ENCODE results near the gene COLEC11.
"Not testable (repeated sequence)": the region's sequence is repeated elsewhere in the genome, so short reads cannot be mapped to it uniquely, and the experiment has no call there.

Gene COLEC11

DNA sequence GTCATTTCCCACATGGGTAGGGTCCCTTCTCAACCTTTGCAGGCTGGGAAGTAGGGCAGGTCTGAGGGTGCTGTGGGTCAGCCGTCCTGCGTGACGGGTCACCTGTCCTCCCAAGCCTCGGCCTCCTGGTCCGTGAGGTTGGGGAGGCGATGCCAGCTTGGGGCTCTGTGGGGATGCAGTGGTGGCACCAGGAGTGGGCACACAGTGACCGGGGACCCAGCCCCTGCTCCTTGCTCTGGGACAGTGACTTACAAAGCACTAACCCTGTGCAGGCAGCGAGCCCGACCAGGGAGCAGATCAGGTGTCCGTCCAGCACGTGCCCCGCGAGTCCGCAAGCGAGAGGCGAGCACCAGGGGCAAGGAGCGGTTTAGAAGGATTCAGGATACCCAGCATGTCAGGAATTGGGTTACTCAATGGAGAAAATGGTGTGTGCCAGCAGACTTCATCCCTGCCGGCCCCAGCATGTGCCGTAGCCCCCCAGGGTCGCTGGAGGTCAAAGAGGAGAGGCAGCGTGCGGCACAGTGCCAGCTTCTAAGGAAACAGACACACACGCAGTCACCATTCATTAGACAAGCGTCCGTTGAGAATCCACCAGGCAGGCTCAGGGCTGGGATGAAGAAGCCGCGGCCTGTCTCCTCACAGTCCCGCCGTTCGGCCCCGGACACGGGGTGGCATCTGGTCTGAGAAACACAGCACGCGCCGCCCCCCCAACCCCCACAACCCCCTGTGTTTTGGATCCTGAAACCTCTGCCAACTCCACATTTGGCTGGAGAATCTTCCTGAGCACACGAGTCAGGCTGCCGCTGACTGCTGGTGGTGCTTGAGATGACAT lies 11.7 kb downstream of the COLEC11 start:
- peak; percentile 52 for DNase-seq

- DNase-seq: peak; percentile 67
These were observed 13.7 kb downstream of the COLEC11 start for GRCh38 chr2:3608373-3609278.

GRCh38 chr2:3609279-3609673 lies 14.4 kb downstream of the COLEC11 start:
- peak; percentile 82 for DNase-seq

DNA sequence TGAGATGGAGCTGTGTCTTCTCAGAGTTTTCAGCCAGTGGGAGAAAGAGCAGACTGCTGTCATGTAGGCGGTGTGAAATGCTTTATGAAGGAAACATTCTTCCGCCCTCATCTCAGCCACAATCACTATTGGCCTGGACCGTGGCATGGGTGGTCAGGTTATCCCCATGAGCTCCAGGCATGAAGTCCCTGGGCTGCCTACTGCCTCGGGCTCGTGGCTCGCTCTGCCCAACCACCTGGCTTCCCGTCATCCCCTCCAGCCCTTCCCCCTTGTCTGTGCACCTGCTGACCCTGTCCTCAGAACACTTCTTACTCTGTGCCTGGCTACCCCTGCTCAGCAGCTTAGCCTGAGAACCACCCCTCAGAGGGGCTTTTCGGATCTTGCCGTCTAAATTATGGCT lies 15.5 kb downstream of the COLEC11 start:
- DNase-seq: no peak

DNA sequence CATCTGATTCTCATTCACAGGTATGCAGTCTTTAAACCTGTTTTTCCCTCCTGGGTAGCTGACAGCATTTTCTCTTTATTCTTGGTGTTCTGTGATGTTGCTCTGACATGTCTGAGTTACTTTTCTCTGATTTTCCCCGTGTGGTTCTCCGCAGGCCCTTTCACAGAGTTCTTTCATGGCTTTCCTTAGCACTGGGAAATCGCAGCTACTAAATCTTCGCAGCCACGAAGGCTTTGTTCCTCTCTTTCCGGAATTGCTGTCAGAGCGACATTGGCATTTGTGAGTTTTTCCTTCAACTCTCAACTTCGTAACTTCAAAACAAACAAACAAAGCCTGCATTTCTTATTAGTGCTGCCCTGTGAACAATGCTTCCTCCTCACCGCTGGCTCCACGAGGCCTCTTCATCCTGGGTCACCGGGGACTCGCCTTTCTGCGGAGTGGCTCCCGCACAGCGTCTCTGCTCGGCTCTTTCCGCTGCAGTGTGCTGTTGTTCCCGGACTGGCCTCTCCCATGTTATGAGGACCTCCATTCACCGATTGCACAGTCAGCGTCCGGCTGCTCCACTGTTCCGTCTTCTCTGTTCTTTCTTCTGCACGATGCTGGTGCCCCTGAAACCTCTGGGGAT lies 16.1 kb downstream of the COLEC11 start:
- no peak for DNase-seq

DNA sequence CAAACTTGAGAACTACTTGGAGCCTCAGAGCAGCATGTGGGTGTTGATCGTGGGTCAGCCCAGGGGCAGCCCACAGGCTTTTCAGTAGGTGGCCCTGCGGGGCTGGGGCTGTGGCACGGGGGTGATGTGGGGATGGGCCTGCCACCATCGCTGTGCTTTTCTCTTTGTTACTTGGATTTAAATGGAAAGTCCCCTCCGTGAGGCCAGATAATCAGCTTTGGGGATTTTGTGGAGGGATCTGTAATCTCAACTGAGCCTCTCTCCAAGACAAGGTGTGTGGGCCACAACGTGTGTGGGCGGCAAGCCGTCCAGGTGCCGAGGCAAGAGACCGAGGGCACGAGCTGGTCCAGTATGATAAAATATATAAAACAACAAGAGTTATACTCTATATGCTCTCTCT lies 16.7 kb downstream of the COLEC11 start:
- DNase-seq: no peak

DNA sequence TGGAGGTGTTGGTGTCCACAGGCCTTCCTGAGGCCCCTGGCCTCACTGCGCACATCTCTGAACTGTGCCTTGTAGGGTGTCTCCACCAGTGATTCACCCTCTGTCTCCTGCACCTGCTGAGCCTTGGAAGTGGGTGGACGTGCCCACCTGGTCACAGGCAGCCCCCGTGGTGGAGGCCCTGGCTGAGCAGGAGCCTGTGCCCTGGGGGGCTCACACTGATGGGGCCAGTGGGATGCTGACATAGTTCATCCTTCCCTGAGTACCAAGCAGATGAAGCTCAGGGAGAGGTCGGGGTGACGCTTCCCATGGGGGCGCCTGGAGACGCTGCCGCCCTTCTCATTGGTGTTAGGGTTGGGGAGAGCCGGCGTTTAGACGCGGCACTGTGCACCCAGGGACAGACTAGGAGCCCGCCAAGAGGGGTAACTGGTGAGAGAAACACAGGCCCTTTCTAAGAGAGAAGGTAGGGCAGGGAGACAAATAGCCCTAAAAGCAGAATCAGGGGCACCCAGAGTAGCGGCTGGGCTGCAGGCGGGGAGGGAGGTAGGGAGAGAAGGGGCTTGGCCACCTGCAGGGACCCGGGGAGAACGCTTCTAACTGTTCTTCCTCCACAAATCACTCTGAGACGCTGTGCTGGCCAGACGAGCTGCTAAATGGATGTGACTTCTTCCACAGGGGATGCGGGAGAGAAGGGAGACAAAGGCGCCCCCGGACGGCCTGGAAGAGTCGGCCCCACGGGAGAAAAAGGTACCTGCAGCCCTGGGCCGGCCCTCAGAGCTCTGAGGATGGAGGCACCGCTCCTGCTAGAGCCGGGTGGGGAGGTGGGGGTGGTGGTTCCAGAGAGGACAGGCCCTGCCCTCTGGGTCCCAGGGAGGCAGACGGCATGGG lies 18.0 kb downstream of the COLEC11 start:
- DNase-seq: no peak

- DNase-seq: no peak
These were observed 18.6 kb downstream of the COLEC11 start for GRCh38 chr2:3613524-3613905.

DNA sequence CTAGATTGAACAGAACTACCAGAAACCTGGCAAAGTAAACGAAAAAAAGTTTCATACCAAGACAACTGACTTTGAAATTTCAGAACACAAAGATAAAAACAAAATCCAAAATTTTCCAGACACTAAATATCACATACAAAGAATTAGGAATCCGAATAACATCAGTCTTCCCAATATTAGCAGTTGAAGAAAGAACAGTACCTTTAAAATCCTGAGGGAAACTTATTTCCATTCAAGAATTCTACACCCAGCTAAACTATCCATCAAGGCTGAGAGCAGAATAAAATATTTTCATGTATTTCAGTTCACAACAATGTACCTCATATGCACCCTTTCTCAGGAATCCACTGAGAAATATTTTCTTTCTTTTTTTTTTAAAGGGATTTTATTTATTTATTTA lies 19.8 kb downstream of the COLEC11 start:
- DNase-seq: not testable (repeated sequence)

DNA sequence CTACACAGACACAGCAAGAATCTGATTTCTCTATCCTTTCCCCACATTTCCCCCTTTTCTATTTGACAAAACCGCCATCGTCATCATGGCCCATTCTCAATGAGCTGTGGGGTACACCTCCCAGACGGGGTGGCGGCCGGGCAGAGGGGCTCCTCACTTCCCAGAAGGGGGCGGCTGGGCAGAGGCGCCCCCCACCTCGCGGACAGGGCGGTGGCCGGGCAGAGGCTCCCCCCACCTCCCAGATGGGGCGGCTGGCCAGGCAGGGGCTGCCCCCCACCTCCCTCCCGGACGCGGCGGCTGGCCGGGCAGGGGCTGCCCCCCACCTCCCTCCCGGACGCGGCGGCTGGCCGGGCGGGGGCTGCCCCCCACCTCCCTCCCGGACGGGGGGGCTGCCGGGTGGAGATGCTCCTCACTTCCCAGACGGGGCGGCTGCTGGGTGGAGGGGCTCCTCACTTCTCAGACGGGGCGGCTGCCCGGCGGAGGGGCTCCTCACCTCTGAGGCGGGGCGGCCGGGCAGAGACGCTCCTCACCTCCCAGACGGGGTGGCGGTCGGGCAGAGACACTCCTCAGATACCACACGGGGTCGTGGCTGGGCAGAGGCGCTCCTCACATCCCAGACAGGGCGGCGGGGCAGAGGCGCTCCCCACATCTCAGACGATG lies 20.8 kb downstream of the COLEC11 start:
- DNase-seq: not testable (repeated sequence)

DNA sequence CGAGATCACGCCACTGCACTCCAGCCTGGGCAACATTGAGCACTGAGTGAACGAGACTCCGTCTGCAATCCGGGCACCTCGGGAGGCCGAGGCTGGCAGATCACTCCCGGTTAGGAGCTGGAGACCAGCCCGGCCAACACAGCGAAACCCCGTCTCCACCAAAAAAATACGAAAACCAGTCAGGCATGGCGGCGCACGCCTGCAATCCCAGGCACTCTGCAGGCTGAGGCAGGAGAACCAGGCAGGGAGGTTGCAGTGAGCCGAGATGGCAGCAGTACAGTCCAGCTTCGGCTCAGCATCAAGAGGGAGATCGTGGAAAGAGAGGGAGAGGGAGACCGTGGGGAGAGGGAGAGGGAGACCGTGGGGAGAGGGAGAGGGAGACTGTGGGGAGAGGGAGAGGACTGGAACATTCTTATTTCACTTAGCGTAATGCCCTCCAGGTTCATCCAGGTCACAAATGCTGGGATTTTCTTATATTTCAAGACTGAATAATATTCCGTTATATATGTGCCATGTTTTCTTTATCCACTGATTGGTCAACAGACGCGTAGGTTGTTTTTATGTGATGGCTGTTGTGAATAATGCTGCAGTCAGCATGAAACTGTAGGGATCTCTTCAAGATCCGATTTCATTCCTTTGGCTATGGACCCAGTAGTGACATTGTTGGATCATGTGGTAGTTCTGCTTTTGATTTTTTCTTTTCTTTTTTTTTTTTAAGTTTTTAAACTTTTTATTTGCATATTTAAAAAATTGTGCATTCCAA lies 21.7 kb downstream of the COLEC11 start:
- DNase-seq: not testable (repeated sequence)

- no peak for DNase-seq
These were observed 22.4 kb downstream of the COLEC11 start for GRCh38 chr2:3617198-3617890.

GRCh38 chr2:3618367-3618766 lies 23.5 kb downstream of the COLEC11 start:
- DNase-seq: no peak

- DNase-seq: no peak
These were observed 24.1 kb downstream of the COLEC11 start for GRCh38 chr2:3619033-3619432.

DNA sequence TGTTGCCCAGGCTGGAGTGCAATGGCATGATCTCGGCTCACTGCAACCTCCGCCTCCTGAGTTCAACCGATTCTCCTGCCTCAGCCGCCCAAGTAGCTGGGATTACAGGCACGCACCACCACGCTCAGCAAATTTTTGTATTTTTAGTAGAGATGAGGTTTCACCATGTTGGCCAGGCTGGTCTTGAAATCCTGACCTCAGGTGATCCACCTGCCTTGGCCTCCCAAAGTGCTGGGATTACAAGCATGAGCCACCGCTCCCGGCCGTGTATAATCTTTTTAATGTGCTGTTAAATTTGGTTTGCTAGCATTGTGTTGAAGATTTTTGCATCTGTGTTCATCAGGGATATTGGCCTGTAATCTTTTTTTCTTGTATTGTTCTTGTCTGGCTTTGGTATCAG lies 24.7 kb downstream of the COLEC11 start:
- not testable (repeated sequence) for DNase-seq

DNA sequence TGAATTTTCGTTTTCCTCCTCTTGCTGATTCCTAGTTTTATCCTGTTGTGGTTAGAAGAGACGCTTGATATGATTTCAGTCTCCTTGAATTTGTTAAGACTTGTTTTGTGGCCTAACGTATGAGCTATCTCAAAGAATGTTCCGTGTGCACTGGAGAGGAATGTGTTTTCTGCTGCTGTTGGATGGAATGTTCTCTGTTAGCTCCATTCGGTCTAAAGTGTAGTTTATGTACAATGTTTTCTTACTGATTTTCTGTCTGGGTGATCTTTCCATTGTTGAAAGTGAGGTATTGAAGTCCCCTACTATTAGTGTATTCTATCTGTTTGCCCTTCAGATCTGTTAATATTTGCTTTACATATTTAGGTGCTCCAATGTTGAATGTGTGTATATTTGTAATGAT lies 25.9 kb downstream of the COLEC11 start:
- DNase-seq: no peak

DNA sequence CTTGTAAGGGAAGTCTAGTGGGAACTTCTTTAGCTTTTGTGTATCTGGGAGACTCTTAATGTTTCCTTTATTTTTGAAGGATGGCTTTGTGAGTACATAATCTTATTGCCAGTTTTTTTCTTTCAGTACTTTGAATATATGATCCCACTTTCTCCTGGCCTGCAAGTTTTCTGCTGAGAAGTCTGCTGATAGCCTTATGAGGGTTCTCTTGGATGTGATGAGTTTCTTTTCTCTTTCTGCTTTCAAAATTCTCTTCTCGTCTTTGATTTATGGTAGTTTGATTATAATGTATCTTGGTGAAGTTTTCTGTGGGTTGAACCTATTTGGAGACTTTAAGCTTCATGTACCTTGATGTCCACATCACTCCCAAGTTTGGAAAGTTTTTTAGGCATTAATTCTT lies 28.1 kb downstream of the COLEC11 start:
- DNase-seq: no peak

GRCh38 chr2:3624059-3624794 lies 29.3 kb downstream of the COLEC11 start:
- no peak for DNase-seq

GRCh38 chr2:3625186-3625585 lies 30.3 kb downstream of the COLEC11 start:
- DNase-seq: no peak

Measured in DMS153 (cell line).